ENCODE measurements around the gene PTPRJ.

The PTPRJ gene

DNA sequence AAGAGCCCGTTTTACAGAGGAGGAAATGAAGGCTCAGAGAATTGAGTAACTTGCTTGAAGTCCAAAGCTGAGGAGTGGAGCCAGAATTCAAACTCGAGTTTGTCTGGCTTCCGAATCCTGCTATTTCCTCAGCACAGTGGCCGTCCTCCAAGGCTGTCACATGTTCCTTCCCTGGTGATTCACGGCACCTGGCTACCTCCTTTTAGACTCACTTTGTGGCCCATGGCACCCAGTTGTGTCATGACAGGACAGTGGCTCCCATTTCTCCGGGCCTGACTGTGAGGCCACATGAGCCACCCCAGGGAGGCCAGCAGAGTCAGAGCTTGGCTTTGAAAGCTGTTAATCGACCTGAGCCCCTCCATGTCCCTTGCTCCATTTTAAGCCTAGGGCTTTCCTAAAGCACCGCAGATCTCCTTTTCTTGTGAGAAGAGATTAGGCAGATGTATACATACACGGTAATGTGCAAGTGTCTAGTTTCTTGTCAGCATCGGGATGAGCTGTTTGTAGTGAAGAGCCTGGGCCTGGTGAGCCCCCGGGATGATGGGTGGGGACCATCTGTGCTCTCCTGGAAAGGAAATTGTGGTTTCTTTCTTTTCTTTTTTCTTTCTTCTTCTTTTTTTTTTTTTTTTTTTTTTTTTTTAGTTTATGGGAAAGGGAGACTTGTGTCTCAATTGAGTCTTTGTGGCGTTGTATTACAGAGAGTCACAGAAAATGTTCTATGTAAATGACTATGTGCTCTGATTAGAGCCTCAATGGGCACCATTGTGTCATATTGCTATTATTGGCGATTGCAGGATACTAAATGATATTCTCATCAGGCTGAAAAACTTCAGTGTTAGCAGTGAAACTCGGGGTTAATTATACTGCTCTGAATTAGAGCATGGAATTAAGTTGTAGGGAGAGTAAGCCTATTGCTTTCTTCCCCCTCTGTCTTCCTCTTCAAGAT, 54.8 kb downstream of the PTPRJ start:
- peaks cover 21% of the 10 kb centered on the region for H3K4me1 ChIP-seq (ENCODE audit: control insufficient read depth, insufficient read depth, low read length)
- no peaks in the 10 kb centered on the region for H3K9me3 ChIP-seq (ENCODE audit: control insufficient read depth, insufficient read depth, low read depth, low read length)
- no peaks in the 10 kb centered on the region for H3K27me3 ChIP-seq (ENCODE audit: control insufficient read depth, insufficient read depth, low read length)
- no peaks in the 10 kb centered on the region for H3K36me3 ChIP-seq (ENCODE audit: control insufficient read depth, insufficient read depth, low read length)
- no peak overlapping the region for H3K9ac ChIP-seq (ENCODE audit: low read length)
- no peak overlapping the region for H3K4me3 ChIP-seq (ENCODE audit: low read depth, low read length)
- H3K27ac ChIP-seq (ENCODE audit: low read depth, low read length): no peak overlapping the region

DNA sequence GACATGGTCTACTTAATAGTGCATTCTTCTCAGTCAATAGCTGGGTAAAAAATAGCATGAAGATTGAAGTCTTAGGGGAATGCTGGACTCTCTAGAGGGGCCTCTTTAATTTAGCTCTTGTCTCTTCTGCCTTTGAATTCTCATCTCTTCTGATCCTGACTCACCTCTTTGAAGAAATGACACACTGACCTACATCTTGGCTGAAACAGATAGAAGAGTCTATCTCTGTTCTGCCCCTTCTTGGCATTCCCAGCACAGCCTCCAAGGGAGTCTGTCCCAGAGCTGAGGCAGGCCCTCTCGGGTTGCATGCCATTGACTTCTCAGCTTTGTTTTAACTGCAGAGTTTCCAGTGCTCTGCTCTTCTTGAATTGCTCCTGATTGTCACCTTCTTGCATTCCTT, 55.7 kb downstream of the PTPRJ start:
- no peaks in the 10 kb centered on the region for H3K27me3 ChIP-seq (ENCODE audit: control insufficient read depth, insufficient read depth, low read length)
- H3K9me3 ChIP-seq (ENCODE audit: control insufficient read depth, insufficient read depth, low read depth, low read length): no peaks in the 10 kb centered on the region
- no peak overlapping the region for H3K9ac ChIP-seq (ENCODE audit: low read length)
- no peaks in the 10 kb centered on the region for H3K36me3 ChIP-seq (ENCODE audit: control insufficient read depth, insufficient read depth, low read length)
- H3K27ac ChIP-seq (ENCODE audit: low read depth, low read length): no peak overlapping the region
- H3K4me3 ChIP-seq (ENCODE audit: low read depth, low read length): no peak overlapping the region
- H3K4me1 ChIP-seq (ENCODE audit: control insufficient read depth, insufficient read depth, low read length): peaks cover 21% of the 10 kb centered on the region

DNA sequence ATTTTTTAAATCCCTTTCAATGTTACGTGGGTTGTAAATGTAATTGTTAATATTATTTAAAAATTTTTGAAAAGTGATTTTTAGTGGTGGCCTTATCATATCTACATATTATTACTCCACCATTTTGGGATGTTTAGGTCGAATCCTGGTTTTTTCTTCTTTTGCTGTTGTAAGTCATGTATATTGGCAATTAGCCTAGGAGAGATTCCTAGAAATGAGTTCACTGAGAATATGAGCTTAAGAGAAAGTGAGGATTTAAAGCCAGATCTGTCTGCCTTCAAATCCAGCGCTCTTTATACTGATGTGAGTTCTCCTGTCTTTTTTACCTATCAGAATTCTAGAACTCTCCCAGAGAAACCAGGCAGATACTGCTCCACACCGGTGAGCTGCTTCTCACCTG, 56.1 kb downstream of the PTPRJ start:
- Histone ChIP-seq H3K27me3 (ENCODE audit: control insufficient read depth, insufficient read depth, low read length) (no peaks in the 10 kb centered on the region), H3K27ac (ENCODE audit: low read depth, low read length) (no peak overlapping the region), H3K9ac (ENCODE audit: low read length) (no peak overlapping the region), H3K9me3 (ENCODE audit: control insufficient read depth, insufficient read depth, low read depth, low read length) (no peaks in the 10 kb centered on the region), H3K36me3 (ENCODE audit: control insufficient read depth, insufficient read depth, low read length) (no peaks in the 10 kb centered on the region), H3K4me3 (ENCODE audit: low read depth, low read length) (no peak overlapping the region), H3K4me1 (ENCODE audit: control insufficient read depth, insufficient read depth, low read length) (peaks cover 17% of the 10 kb centered on the region)

GRCh38 chr11:48037709-48038468, 57.5 kb downstream of the PTPRJ start:
- H3K4me3 ChIP-seq (ENCODE audit: low read depth, low read length): no peak overlapping the region
- no peaks in the 10 kb centered on the region for H3K9me3 ChIP-seq (ENCODE audit: control insufficient read depth, insufficient read depth, low read depth, low read length)
- no peak overlapping the region for H3K27ac ChIP-seq (ENCODE audit: low read depth, low read length)
- H3K27me3 ChIP-seq (ENCODE audit: control insufficient read depth, insufficient read depth, low read length): no peaks in the 10 kb centered on the region
- no peaks in the 10 kb centered on the region for H3K36me3 ChIP-seq (ENCODE audit: control insufficient read depth, insufficient read depth, low read length)
- H3K9ac ChIP-seq (ENCODE audit: low read length): no peak overlapping the region
- H3K4me1 ChIP-seq (ENCODE audit: control insufficient read depth, insufficient read depth, low read length): peaks cover 8% of the 10 kb centered on the region; the same call in 1 of the 2 replicates

DNA sequence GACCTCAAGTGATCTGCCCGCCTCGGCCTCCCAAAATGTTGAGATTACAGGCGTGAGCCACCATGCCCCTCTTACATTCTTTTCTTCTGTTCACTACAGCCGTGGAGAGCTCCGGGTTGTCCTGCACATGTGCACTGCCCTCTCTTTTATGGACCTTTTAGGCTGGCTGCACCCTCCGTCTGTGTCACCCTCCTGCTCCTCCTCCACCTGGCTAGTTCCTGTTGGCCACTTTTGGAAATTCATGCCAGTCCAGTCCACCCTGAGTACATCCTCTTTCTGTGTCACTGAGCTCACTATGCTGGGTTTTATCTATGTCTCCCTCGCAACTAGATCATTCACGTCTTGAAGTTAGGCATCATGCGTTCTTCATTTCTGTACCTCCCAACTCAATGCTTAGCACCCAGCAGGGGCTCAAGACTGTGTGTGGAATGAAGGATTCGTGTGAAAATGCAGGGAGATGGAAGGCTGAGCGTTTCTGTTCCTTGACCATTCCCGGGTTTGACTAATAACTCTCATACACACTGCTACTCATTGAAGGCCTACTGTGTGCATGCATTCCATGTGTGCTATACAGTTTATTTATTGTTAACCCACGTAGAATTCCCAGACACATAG, 60.6 kb downstream of the PTPRJ start:
- Histone ChIP-seq H3K9me3 (ENCODE audit: control insufficient read depth, insufficient read depth, low read depth, low read length) (no peaks in the 10 kb centered on the region), H3K27me3 (ENCODE audit: control insufficient read depth, insufficient read depth, low read length) (no peaks in the 10 kb centered on the region), H3K27ac (ENCODE audit: low read depth, low read length) (no peak overlapping the region), H3K4me1 (ENCODE audit: control insufficient read depth, insufficient read depth, low read length) (peaks cover 9% of the 10 kb centered on the region; the same call in 1 of the 2 replicates), H3K4me3 (ENCODE audit: low read depth, low read length) (no peak overlapping the region), H3K9ac (ENCODE audit: low read length) (no peak overlapping the region), H3K36me3 (ENCODE audit: control insufficient read depth, insufficient read depth, low read length) (no peaks in the 10 kb centered on the region)

GRCh38 chr11:48041877-48042695, 61.7 kb downstream of the PTPRJ start:
- H3K9me3 ChIP-seq (ENCODE audit: control insufficient read depth, insufficient read depth, low read depth, low read length): no peaks in the 10 kb centered on the region
- peaks cover 7% of the 10 kb centered on the region; the same call in 1 of the 2 replicates for H3K4me1 ChIP-seq (ENCODE audit: control insufficient read depth, insufficient read depth, low read length)
- no peak overlapping the region for H3K27ac ChIP-seq (ENCODE audit: low read depth, low read length)
- no peak overlapping the region for H3K4me3 ChIP-seq (ENCODE audit: low read depth, low read length)
- H3K9ac ChIP-seq (ENCODE audit: low read length): no peak overlapping the region
- no peaks in the 10 kb centered on the region for H3K36me3 ChIP-seq (ENCODE audit: control insufficient read depth, insufficient read depth, low read length)
- no peaks in the 10 kb centered on the region for H3K27me3 ChIP-seq (ENCODE audit: control insufficient read depth, insufficient read depth, low read length)

- H3K36me3 ChIP-seq (ENCODE audit: control insufficient read depth, insufficient read depth, low read length): no peaks in the 10 kb centered on the region
- peaks cover 8% of the 10 kb centered on the region; the same call in 1 of the 2 replicates for H3K4me1 ChIP-seq (ENCODE audit: control insufficient read depth, insufficient read depth, low read length)
- no peak overlapping the region for H3K27ac ChIP-seq (ENCODE audit: low read depth, low read length)
These were observed 63.0 kb downstream of the PTPRJ start for GRCh38 chr11:48043111-48043990.

DNA sequence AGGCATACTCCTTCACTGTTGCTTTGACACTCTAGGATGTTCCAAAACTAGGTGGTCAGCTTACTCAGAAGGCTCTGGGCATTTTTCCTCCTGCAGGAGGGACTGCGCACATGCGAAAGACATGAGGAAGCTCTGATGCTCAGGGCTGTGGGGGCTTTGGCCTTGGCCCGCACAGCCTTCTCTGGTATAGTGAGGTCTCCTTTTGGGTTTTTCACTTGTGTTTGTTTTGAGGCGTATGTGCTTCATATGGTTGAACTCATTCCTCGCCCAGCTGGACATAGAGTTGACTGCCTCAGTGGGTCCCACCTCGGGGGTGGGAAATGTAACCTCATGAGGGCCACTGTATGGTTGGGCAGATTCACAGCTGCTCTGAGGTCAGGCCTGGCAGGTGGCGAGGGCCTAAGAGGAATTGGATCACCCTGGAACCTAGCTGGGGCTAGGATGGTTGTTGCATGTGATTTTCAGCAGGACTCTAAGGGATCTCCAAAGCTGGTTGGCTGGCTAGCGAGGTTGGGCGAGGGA, 63.7 kb downstream of the PTPRJ start:
- Histone ChIP-seq H3K36me3 (ENCODE audit: control insufficient read depth, insufficient read depth, low read length) (no peaks in the 10 kb centered on the region), H3K9ac (ENCODE audit: low read length) (no peak overlapping the region), H3K27ac (ENCODE audit: low read depth, low read length) (no peak overlapping the region), H3K27me3 (ENCODE audit: control insufficient read depth, insufficient read depth, low read length) (no peaks in the 10 kb centered on the region), H3K4me1 (ENCODE audit: control insufficient read depth, insufficient read depth, low read length) (peaks cover 8% of the 10 kb centered on the region; the same call in 1 of the 2 replicates), H3K4me3 (ENCODE audit: low read depth, low read length) (no peak overlapping the region), H3K9me3 (ENCODE audit: control insufficient read depth, insufficient read depth, low read depth, low read length) (no peaks in the 10 kb centered on the region)

More at GRCh38 chr11:48043111-48043990, 63.0 kb downstream of the PTPRJ start:
- Histone ChIP-seq H3K9me3 (ENCODE audit: control insufficient read depth, insufficient read depth, low read depth, low read length) (no peaks in the 10 kb centered on the region), H3K9ac (ENCODE audit: low read length) (no peak overlapping the region), H3K27me3 (ENCODE audit: control insufficient read depth, insufficient read depth, low read length) (no peaks in the 10 kb centered on the region), H3K4me3 (ENCODE audit: low read depth, low read length) (no peak overlapping the region)

- Histone ChIP-seq H3K27ac (ENCODE audit: low read depth, low read length) (no peak overlapping the region), H3K9me3 (ENCODE audit: control insufficient read depth, insufficient read depth, low read depth, low read length) (no peaks in the 10 kb centered on the region)
These were observed 64.2 kb downstream of the PTPRJ start for GRCh38 chr11:48044577-48044976.

More at GRCh38 chr11:48044577-48044976, 64.2 kb downstream of the PTPRJ start:
- no peaks in the 10 kb centered on the region for H3K36me3 ChIP-seq (ENCODE audit: control insufficient read depth, insufficient read depth, low read length)
- H3K27me3 ChIP-seq (ENCODE audit: control insufficient read depth, insufficient read depth, low read length): no peaks in the 10 kb centered on the region
- no peak overlapping the region for H3K4me3 ChIP-seq (ENCODE audit: low read depth, low read length)
- peaks cover 8% of the 10 kb centered on the region; the same call in 1 of the 2 replicates for H3K4me1 ChIP-seq (ENCODE audit: control insufficient read depth, insufficient read depth, low read length)
- H3K9ac ChIP-seq (ENCODE audit: low read length): no peak overlapping the region

All from HUES6 (cell line).